Sigmoid colon (tissue), 7 donors: ENCODE results near the gene C1orf210. TPM values are rescaled to one million over a fixed set of nuclear protein-coding genes. Genes with fewer than 3 reads are reported as not detected.

Source experiments
- polyA plus RNA-seq, 3 donors: library from polyadenylated mRNA; stranded (reverse); fragments of 200-250 nt; gene quantifications; one replicate each; pipeline ENCODE4 v1.2.3, GENCODE V29; 2013
- total RNA-seq, 4 donors: library from RNA; depleted of rRNA; stranded (reverse); fragments of >200 nt; gene quantifications; one replicate each; pipeline ENCODE4 v1.1.0, GENCODE V29; 2016
- donor health status: healthy with polysubstance abuse.
- donor health status: Bipolar disorder and iron deficiency.
- donor health status: healthy.

C1orf210 gene
- total and polyA plus RNA-seq, 7 donors: 2.1 to 68.5 (median 54.4) TPM; not detected in 3

Other genes starting within 250 kb of the C1orf210 start
- 10 to 100 TPM; 34.9 to 48.7 (median 41.6) TPM for gene EBNA1BP2, start 113.3 kb downstream of the C1orf210 start, total RNA-seq
- 10 to 100 TPM; 51.6 to 75.0 (median 63.7) TPM for gene EBNA1BP2, start 113.3 kb downstream of the C1orf210 start, polyA plus RNA-seq
- under 1 TPM in 1 of 4 donors, not detected in 3; under 0.01 TPM for gene CFAP57, start 113.3 kb downstream of the C1orf210 start, total RNA-seq
- under 1 TPM in 1 of 3 donors, not detected in 2; 0.06 TPM for gene CFAP57, start 113.3 kb downstream of the C1orf210 start, polyA plus RNA-seq
- not detected for gene TMEM125, start 15.6 kb downstream of the C1orf210 start, total RNA-seq
- 10 to 100 TPM; 29.4 to 41.7 (median 29.6) TPM for gene TMEM125, start 15.6 kb downstream of the C1orf210 start, polyA plus RNA-seq
- gene TIE1, start 15.4 kb upstream of the C1orf210 start, total RNA-seq: 10 to 100 TPM in 3 of 4 donors, 1 to 10 TPM in 1; 8.8 to 33.8 (median 10.2) TPM
- gene TIE1, start 15.4 kb upstream of the C1orf210 start, polyA plus RNA-seq: 1 to 10 TPM; 1.2 to 9.5 (median 1.8) TPM
- gene MPL, start 52.2 kb upstream of the C1orf210 start, total RNA-seq: not detected
- not detected for gene MPL, start 52.2 kb upstream of the C1orf210 start, polyA plus RNA-seq
- 1 to 10 TPM in 2 of 4 donors, under 1 TPM in 2; 0.66 to 3.4 (median 1.2) TPM for gene CDC20, start 73.4 kb upstream of the C1orf210 start, total RNA-seq
- gene CDC20, start 73.4 kb upstream of the C1orf210 start, polyA plus RNA-seq: 10 to 100 TPM; 11.4 to 65.7 (median 17.1) TPM
- 10 to 100 TPM; 26.8 to 39.6 (median 29.5) TPM for gene ELOVL1, start 82.4 kb upstream of the C1orf210 start, total RNA-seq
- 100 to 1,000 TPM in 1 of 3 donors, 10 to 100 TPM in 2; 43.2 to 155 (median 63.6) TPM for gene ELOVL1, start 82.4 kb upstream of the C1orf210 start, polyA plus RNA-seq
- 10 to 100 TPM; 25.3 to 33.4 (median 29.6) TPM for gene MED8, start 104.2 kb upstream of the C1orf210 start, total RNA-seq
- 10 to 100 TPM; 34.2 to 43.9 (median 36.6) TPM for gene MED8, start 104.2 kb upstream of the C1orf210 start, polyA plus RNA-seq
- 10 to 100 TPM; 19.1 to 47.4 (median 25.2) TPM for gene SZT2, start 104.3 kb upstream of the C1orf210 start, total RNA-seq
- 10 to 100 TPM in 1 of 3 donors, 1 to 10 TPM in 2; 4.6 to 39.2 (median 4.8) TPM for gene SZT2, start 104.3 kb upstream of the C1orf210 start, polyA plus RNA-seq
- gene HYI, start 168.3 kb upstream of the C1orf210 start, total RNA-seq: 100 to 1,000 TPM in 1 of 4 donors, 10 to 100 TPM in 3; 65.8 to 104 (median 78.7) TPM
- 10 to 100 TPM; 40.4 to 72.8 (median 55.9) TPM for gene HYI, start 168.3 kb upstream of the C1orf210 start, polyA plus RNA-seq
- gene PTPRF, start 245.3 kb upstream of the C1orf210 start, total RNA-seq: 10 to 100 TPM; 38.2 to 78.7 (median 42.9) TPM
- 100 to 1,000 TPM in 1 of 3 donors, 10 to 100 TPM in 2; 18.6 to 125 (median 31.7) TPM for gene PTPRF, start 245.3 kb upstream of the C1orf210 start, polyA plus RNA-seq